ENCODE results near the gene CDKN2D. TPM values are rescaled to one million over a fixed set of nuclear protein-coding genes. Genes with fewer than 3 reads are reported as not detected.

The CDKN2D gene
- total RNA-seq = 9.9 TPM
- long read RNA-seq, partial matches to known transcripts = 0 of 7 reads
- long read RNA-seq, other reads (novel, unspliced or antisense) = 3 of 7 reads

- intact Hi-C loops (cut with DNase I) = loop anchor here (5.0 kb wide), 3 partner anchors 67 to 92 kb away; partner anchors contain the start of genes ILF3 and KEAP1
- peak; percentile 89 for ATAC-seq
- DNase-seq (ENCODE audit: missing footprints) = peak; percentile 100
Observed at GRCh38 chr19:10568826-10569651, at the start of gene CDKN2D. Gene CDKN2D (minus strand): TSS chr19:10568979. CDS start chr19:10568653, 326 bp downstream.

GRCh38 chr19:10617409-10618121, 48.8 kb upstream of the CDKN2D start:
- intact Hi-C loops (cut with DNase I) = no loop called here
- ATAC-seq (no peak), DNase-seq (ENCODE audit: missing footprints) (no peak)

GRCh38 chr19:10615429-10616023, 46.7 kb upstream of the CDKN2D start:
- ATAC-seq (no peak), DNase-seq (ENCODE audit: missing footprints) (no peak)
- intact Hi-C loops (cut with DNase I) = no loop called here

- ATAC-seq = peak; percentile 98
- intact Hi-C loops (cut with DNase I) = no loop called here
- DNase-seq (ENCODE audit: missing footprints) = peak; percentile 84
Observed at GRCh38 chr19:10612499-10613119, 43.8 kb upstream of the CDKN2D start.

GRCh38 chr19:10611907-10612306, 43.1 kb upstream of the CDKN2D start:
- DNase-seq (ENCODE audit: missing footprints) = no peak
- ATAC-seq = no peak
- intact Hi-C loops (cut with DNase I) = no loop called here

- ATAC-seq (no peak), DNase-seq (ENCODE audit: missing footprints) (no peak)
- intact Hi-C loops (cut with DNase I) = no loop called here
Observed at GRCh38 chr19:10604460-10604980, 35.7 kb upstream of the CDKN2D start.

- intact Hi-C loops (cut with DNase I) = no loop called here
- ATAC-seq = no peak
- no peak for DNase-seq (ENCODE audit: missing footprints)
Observed at GRCh38 chr19:10603873-10604459, 35.2 kb upstream of the CDKN2D start.

GRCh38 chr19:10603084-10603872, 34.5 kb upstream of the CDKN2D start:
- ATAC-seq = peak; percentile 4
- intact Hi-C loops (cut with DNase I) = no loop called here
- DNase-seq (ENCODE audit: missing footprints) = peak; percentile 70

GRCh38 chr19:10602330-10603083, 33.7 kb upstream of the CDKN2D start:
- DNase-seq (ENCODE audit: missing footprints) (peak; percentile 93), ATAC-seq (peak; percentile 99)
- intact Hi-C loops (cut with DNase I) = no loop called here

GRCh38 chr19:10601999-10602329, 33.2 kb upstream of the CDKN2D start:
- DNase-seq (ENCODE audit: missing footprints) = no peak
- intact Hi-C loops (cut with DNase I) = no loop called here
- ATAC-seq = no peak

GRCh38 chr19:10600149-10600548, 31.4 kb upstream of the CDKN2D start:
- DNase-seq (ENCODE audit: missing footprints) (no peak), ATAC-seq (no peak)
- intact Hi-C loops (cut with DNase I) = no loop called here

GRCh38 chr19:10593820-10594637, 25.2 kb upstream of the CDKN2D start:
- peak; percentile 80 for ATAC-seq
- intact Hi-C loops (cut with DNase I) = no loop called here
- no peak for DNase-seq (ENCODE audit: missing footprints)

- ATAC-seq = no peak
- DNase-seq (ENCODE audit: missing footprints) = no peak
- intact Hi-C loops (cut with DNase I) = no loop called here
Observed at GRCh38 chr19:10593148-10593547, 24.4 kb upstream of the CDKN2D start.

- DNase-seq (ENCODE audit: missing footprints) = no peak
- no peak for ATAC-seq
- intact Hi-C loops (cut with DNase I) = no loop called here
Observed at GRCh38 chr19:10587839-10588150, 19.0 kb upstream of the CDKN2D start.

- ATAC-seq = no peak
- intact Hi-C loops (cut with DNase I) = no loop called here
- no peak for DNase-seq (ENCODE audit: missing footprints)
Observed at GRCh38 chr19:10587022-10587838, 18.5 kb upstream of the CDKN2D start, which contains the start of gene AP1M2. Gene AP1M2 (minus strand): TSS chr19:10587312. CDS start chr19:10587231, 81 bp downstream.

GRCh38 chr19:10586396-10586795, 17.6 kb upstream of the CDKN2D start:
- ATAC-seq = no peak
- no peak for DNase-seq (ENCODE audit: missing footprints)
- intact Hi-C loops (cut with DNase I) = no loop called here

Data from Right ventricle myocardium inferior (tissue), 1 donor.